ENCODE measurements around the gene GMEB2. TPM values are rescaled to one million over a fixed set of nuclear protein-coding genes. Genes with fewer than 3 reads are reported as not detected.
"Not testable (repeated sequence)": the region's sequence is repeated elsewhere in the genome, so short reads cannot be mapped to it uniquely, and the experiment has no call there.

GMEB2 gene
- total RNA-seq, 1 donor, result 7.4 TPM

GRCh38 chr20:63641792-63642523, 15.1 kb upstream of the GMEB2 start:
- peak; percentile 28 for TF ChIP-seq CTCF (IDR thresholded peaks at IDR 0.05; ENCODE audit: insufficient read depth, low read length)
- peak; percentile 75 for DNase-seq (ENCODE audit: low read depth)
- H3K4me3 ChIP-seq (ENCODE audit: low read depth, low read length), result peak overlapping the region; percentile 56

- TF ChIP-seq CTCF (IDR thresholded peaks at IDR 0.05; ENCODE audit: insufficient read depth, low read length), result no peak
- H3K4me3 ChIP-seq (ENCODE audit: low read depth, low read length), result peak overlapping the region; percentile 53
- DNase-seq (ENCODE audit: low read depth), result no peak
Observed at GRCh38 chr20:63641146-63641791, 14.4 kb upstream of the GMEB2 start.

- not testable (repeated sequence) for H3K4me3 ChIP-seq (ENCODE audit: low read depth, low read length); DNase-seq (ENCODE audit: low read depth)
Observed at GRCh38 chr20:63640686-63641085, 13.8 kb upstream of the GMEB2 start.

- no peak for DNase-seq (ENCODE audit: low read depth)
- no peak overlapping the region for H3K4me3 ChIP-seq (ENCODE audit: low read depth, low read length)
- no peak for TF ChIP-seq CTCF (IDR thresholded peaks at IDR 0.05; ENCODE audit: insufficient read depth, low read length)
Observed at GRCh38 chr20:63640086-63640485, 13.2 kb upstream of the GMEB2 start.

- DNase-seq (ENCODE audit: low read depth), result no peak
- no peak for TF ChIP-seq CTCF (IDR thresholded peaks at IDR 0.05; ENCODE audit: insufficient read depth, low read length)
- H3K4me3 ChIP-seq (ENCODE audit: low read depth, low read length), result no peak overlapping the region
Observed at GRCh38 chr20:63639093-63639975, 12.4 kb upstream of the GMEB2 start.

- no peak overlapping the region for H3K4me3 ChIP-seq (ENCODE audit: low read depth, low read length)
- DNase-seq (ENCODE audit: low read depth), result no peak
- no peak for TF ChIP-seq CTCF (IDR thresholded peaks at IDR 0.05; ENCODE audit: insufficient read depth, low read length)
Observed at GRCh38 chr20:63636752-63637628, 10.1 kb upstream of the GMEB2 start.

All from fibroblast of the aortic adventitia (primary cell).